Activated gamma-delta T cell treated with Interleukin-2 at 50 U/mL for 16 hours (primary cell): Measurements from ENCODE around the gene OPHN1.
"Not testable (repeated sequence)": the region's sequence is repeated elsewhere in the genome, so short reads cannot be mapped to it uniquely, and the experiment has no call there.

Experiments used
- DNase-seq: peaks from one replicate; pipeline ENCODE4 v3.0.0-alpha.2; 2020

Gene OPHN1

GRCh38 chrX:68345025-68345424, 88.3 kb downstream of the OPHN1 start:
- DNase-seq = no peak

- no peak for DNase-seq
Measured at GRCh38 chrX:68343551-68343950, 89.7 kb downstream of the OPHN1 start.

- no peak for DNase-seq
Measured at GRCh38 chrX:68332201-68332731, 101.0 kb downstream of the OPHN1 start.

- DNase-seq = not testable (repeated sequence)
Measured at GRCh38 chrX:68326841-68327240, 106.5 kb downstream of the OPHN1 start.

- DNase-seq = no peak
Measured at GRCh38 chrX:68307769-68308168, 125.5 kb downstream of the OPHN1 start.

- DNase-seq = no peak
Measured at GRCh38 chrX:68304602-68305001, 128.7 kb downstream of the OPHN1 start.

GRCh38 chrX:68299898-68300297, 133.4 kb downstream of the OPHN1 start:
- DNase-seq = no peak

- DNase-seq = no peak
Measured at GRCh38 chrX:68292471-68292870, 140.8 kb downstream of the OPHN1 start.

- DNase-seq = no peak
Measured at GRCh38 chrX:68288127-68288526, 145.2 kb downstream of the OPHN1 start.

- DNase-seq = no peak
Measured at GRCh38 chrX:68287419-68287818, 145.9 kb downstream of the OPHN1 start.

GRCh38 chrX:68286980-68287379, 146.3 kb downstream of the OPHN1 start:
- no peak for DNase-seq

- DNase-seq = no peak
Measured at GRCh38 chrX:68286076-68286475, 147.2 kb downstream of the OPHN1 start.

GRCh38 chrX:68284281-68284904, 148.9 kb downstream of the OPHN1 start:
- DNase-seq = no peak

GRCh38 chrX:68273887-68274286, 159.4 kb downstream of the OPHN1 start:
- no peak for DNase-seq

GRCh38 chrX:68264793-68265192, 168.5 kb downstream of the OPHN1 start:
- DNase-seq = not testable (repeated sequence)

GRCh38 chrX:68261060-68261672, 172.1 kb downstream of the OPHN1 start:
- no peak for DNase-seq

GRCh38 chrX:68256990-68257389, 176.3 kb downstream of the OPHN1 start:
- no peak for DNase-seq

- no peak for DNase-seq
Measured at GRCh38 chrX:68254738-68255645, 178.3 kb downstream of the OPHN1 start.

- no peak for DNase-seq
Measured at GRCh38 chrX:68252664-68253063, 180.6 kb downstream of the OPHN1 start.

- no peak for DNase-seq
Measured at GRCh38 chrX:68249903-68250302, 183.4 kb downstream of the OPHN1 start.

- no peak for DNase-seq
Measured at GRCh38 chrX:68249401-68249831, 183.9 kb downstream of the OPHN1 start.

GRCh38 chrX:68238568-68238967, 194.7 kb downstream of the OPHN1 start:
- DNase-seq = no peak

GRCh38 chrX:68234171-68234910, 199.0 kb downstream of the OPHN1 start:
- DNase-seq = no peak
